ENCODE data around the gene TMEM44.

Gene TMEM44

GRCh38 chr3:194621947-194622346, 11.3 kb downstream of the TMEM44 start:
- no peak overlapping the region for H3K4me3 ChIP-seq (ENCODE audit: low read depth, low read length)
- TF ChIP-seq CTCF (IDR thresholded peaks at IDR 0.05; ENCODE audit: low read depth, low read length, missing control alignments) = no peak
- no peak for DNase-seq (ENCODE audit: low read depth)

- no peak for TF ChIP-seq CTCF (IDR thresholded peaks at IDR 0.05; ENCODE audit: low read depth, low read length, missing control alignments)
- DNase-seq (ENCODE audit: low read depth) = no peak
- H3K4me3 ChIP-seq (ENCODE audit: low read depth, low read length) = no peak overlapping the region
Measured at GRCh38 chr3:194620196-194620595, 13.0 kb downstream of the TMEM44 start.

GRCh38 chr3:194619741-194620140, 13.5 kb downstream of the TMEM44 start:
- no peak overlapping the region for H3K4me3 ChIP-seq (ENCODE audit: low read depth, low read length)
- DNase-seq (ENCODE audit: low read depth) = no peak
- no peak for TF ChIP-seq CTCF (IDR thresholded peaks at IDR 0.05; ENCODE audit: low read depth, low read length, missing control alignments)

GRCh38 chr3:194618858-194619608, 14.2 kb downstream of the TMEM44 start:
- DNase-seq (ENCODE audit: low read depth) = no peak
- TF ChIP-seq CTCF (IDR thresholded peaks at IDR 0.05; ENCODE audit: low read depth, low read length, missing control alignments) = no peak
- no peak overlapping the region for H3K4me3 ChIP-seq (ENCODE audit: low read depth, low read length)

GRCh38 chr3:194617827-194618226, 15.4 kb downstream of the TMEM44 start:
- no peak overlapping the region for H3K4me3 ChIP-seq (ENCODE audit: low read depth, low read length)
- DNase-seq (ENCODE audit: low read depth) = peak; percentile 37
- TF ChIP-seq CTCF (IDR thresholded peaks at IDR 0.05; ENCODE audit: low read depth, low read length, missing control alignments) = no peak

- H3K4me3 ChIP-seq (ENCODE audit: low read depth, low read length) = no peak overlapping the region
- no peak for DNase-seq (ENCODE audit: low read depth)
- no peak for TF ChIP-seq CTCF (IDR thresholded peaks at IDR 0.05; ENCODE audit: low read depth, low read length, missing control alignments)
Measured at GRCh38 chr3:194617143-194617671, 16.0 kb downstream of the TMEM44 start.

GRCh38 chr3:194615226-194615625, 18.0 kb downstream of the TMEM44 start:
- DNase-seq (ENCODE audit: low read depth) = no peak
- no peak for TF ChIP-seq CTCF (IDR thresholded peaks at IDR 0.05; ENCODE audit: low read depth, low read length, missing control alignments)
- no peak overlapping the region for H3K4me3 ChIP-seq (ENCODE audit: low read depth, low read length)
